Measurements from ENCODE around the gene PPARG.

Gene PPARG

GRCh38 chr3:12313519-12313918, 24.6 kb downstream of the PPARG start:
- DNase-seq: no peak

- no peak for DNase-seq
Observed at GRCh38 chr3:12316253-12316652, 27.4 kb downstream of the PPARG start.

- DNase-seq: no peak
Observed at GRCh38 chr3:12316729-12317351, 28.0 kb downstream of the PPARG start.

- no peak for DNase-seq
Observed at GRCh38 chr3:12317914-12318313, 29.0 kb downstream of the PPARG start.

GRCh38 chr3:12318758-12319621, 30.1 kb downstream of the PPARG start:
- DNase-seq: no peak

GRCh38 chr3:12321015-12321414, 32.1 kb downstream of the PPARG start:
- DNase-seq: no peak

GRCh38 chr3:12323237-12323636, 34.4 kb downstream of the PPARG start:
- DNase-seq: no peak

- no peak for DNase-seq
Observed at GRCh38 chr3:12325586-12326515, 37.0 kb downstream of the PPARG start.

GRCh38 chr3:12327021-12327420, 38.2 kb downstream of the PPARG start:
- DNase-seq: no peak

- no peak for DNase-seq
Observed at GRCh38 chr3:12328132-12328836, 39.4 kb downstream of the PPARG start.

- DNase-seq: no peak
Observed at GRCh38 chr3:12328837-12329462, 40.1 kb downstream of the PPARG start.

GRCh38 chr3:12334786-12335185, 45.9 kb downstream of the PPARG start:
- no peak for DNase-seq

GRCh38 chr3:12335421-12335820, 46.6 kb downstream of the PPARG start:
- DNase-seq: no peak

GRCh38 chr3:12336099-12336498, 47.2 kb downstream of the PPARG start:
- peak; percentile 9 for DNase-seq

- no peak for DNase-seq
Observed at GRCh38 chr3:12338595-12339546, 50.0 kb downstream of the PPARG start.

GRCh38 chr3:12339701-12340480, 51.0 kb downstream of the PPARG start:
- DNase-seq: no peak

GRCh38 chr3:12340506-12340905, 51.6 kb downstream of the PPARG start:
- no peak for DNase-seq

- no peak for DNase-seq
Observed at GRCh38 chr3:12342151-12342550, 53.3 kb downstream of the PPARG start.

GRCh38 chr3:12343047-12343501, 54.2 kb downstream of the PPARG start:
- no peak for DNase-seq

GRCh38 chr3:12345141-12345561, 56.3 kb downstream of the PPARG start:
- no peak for DNase-seq
